Liver (tissue), 9 donors: ENCODE data around the gene RANBP3. TPM values are rescaled to one million over a fixed set of nuclear protein-coding genes. Genes with fewer than 3 reads are reported as not detected.
A peak's percentile ranks its signal among the peaks of the same experiment; 100 is the strongest.
"Not testable (repeated sequence)": the region's sequence is repeated elsewhere in the genome, so short reads cannot be mapped to it uniquely, and the experiment has no call there.

Experiments
- DNase-seq: peaks from one replicate; pipeline ENCODE4 v3.0.0-alpha.2; 2017; ENCODE audit warnings: low spot score
- H3K27ac ChIP-seq, 2 donors: one replicate each; pipeline ENCODE4 v1.7.0; 2013; ENCODE audit warnings: inconsistent platforms in 2 of 2, low read length in 2 of 2, control low read depth in 1 of 2, low read depth in 1 of 2, mild to moderate bottlenecking in 1 of 2
- H3K27me3 ChIP-seq, 4 donors: one replicate each; pipeline versions ENCODE4 v1.6.1 to v1.7.0; 2013; ENCODE audit warnings: low read length in 3 of 4, inconsistent platforms in 1 of 4, mild to moderate bottlenecking in 1 of 4, moderate library complexity in 1 of 4; ENCODE audit not compliant: control insufficient read depth in 4 of 4, insufficient read depth in 4 of 4
- H3K36me3 ChIP-seq, 4 donors: one replicate each; pipeline versions ENCODE4 v1.6.1 to v1.7.0; 2013; ENCODE audit warnings: low read length in 3 of 4, mild to moderate bottlenecking in 3 of 4, low read depth in 1 of 4, moderate library complexity in 1 of 4; ENCODE audit not compliant: control insufficient read depth in 4 of 4, insufficient read depth in 3 of 4
- H3K4me1 ChIP-seq, 4 donors: one replicate each; pipeline versions ENCODE4 v1.6.1 to v1.7.0; 2013; ENCODE audit warnings: low read length in 3 of 4, mild to moderate bottlenecking in 3 of 4, moderate library complexity in 1 of 4; ENCODE audit not compliant: control insufficient read depth in 4 of 4, insufficient read depth in 4 of 4
- H3K4me3 ChIP-seq, 3 donors: one replicate each; pipeline versions ENCODE4 v1.6.1 to v1.7.0; 2013; ENCODE audit warnings: low read length in 3 of 3, control low read depth in 1 of 3, low read depth in 1 of 3, mild to moderate bottlenecking in 1 of 3
- H3K9ac ChIP-seq, 2 donors: one replicate each; pipeline ENCODE4 v1.7.0; 2013; ENCODE audit warnings: low read length in 2 of 2, mild to moderate bottlenecking in 2 of 2, moderate library complexity in 2 of 2, control low read depth in 1 of 2, low read depth in 1 of 2
- H3K9me3 ChIP-seq, 4 donors: one replicate each; pipeline versions ENCODE4 v1.6.1 to v1.7.0; 2013; ENCODE audit warnings: low read length in 3 of 4; ENCODE audit not compliant: control insufficient read depth in 4 of 4
- CTCF ChIP-seq: fragments of 150-350 bp; IDR thresholded peaks from 2 replicates; pipeline ENCODE4 v1.5.1; 2017; ENCODE audit warnings: improper control_type of control experiment, low read depth, low read length; ENCODE audit not compliant: missing input control
- FOXA2 ChIP-seq: IDR thresholded peaks from 2 replicates; pipeline ENCODE4 v1.6.1; 2016; ENCODE audit warnings: antibody characterized with exemption
- GABPA ChIP-seq, 2 donors: IDR thresholded peaks in 1 of 2; conservative IDR thresholded peaks in 1 of 2; 2 replicates each; pipeline ENCODE4 v1.6.1; 2016; ENCODE audit warnings: antibody characterized with exemption in 2 of 2, mild to moderate bottlenecking in 1 of 2, moderate library complexity in 1 of 2
- JUND ChIP-seq, 2 donors: IDR thresholded peaks; 2 replicates each; pipeline ENCODE4 v1.6.1; 2016; ENCODE audit warnings: antibody characterized with exemption in 2 of 2
- MAX ChIP-seq: IDR thresholded peaks from 2 replicates; pipeline ENCODE4 v1.6.1; 2016; ENCODE audit warnings: antibody characterized with exemption
- NR2F2 ChIP-seq: IDR thresholded peaks from 2 replicates; pipeline ENCODE4 v1.6.1; 2016; ENCODE audit warnings: antibody characterized with exemption
- RAD21 ChIP-seq, 2 donors: IDR thresholded peaks; 2 replicates each; pipeline ENCODE4 v1.6.1; 2016; ENCODE audit warnings: antibody characterized with exemption in 2 of 2, mild to moderate bottlenecking in 2 of 2
- RXRA ChIP-seq, 2 donors: IDR thresholded peaks; 2 replicates each; pipeline ENCODE4 v1.6.1; 2017 to 2018; ENCODE audit warnings: antibody characterized with exemption in 2 of 2, mild to moderate bottlenecking in 1 of 2
- YY1 ChIP-seq: IDR thresholded peaks from 2 replicates; pipeline ENCODE4 v1.6.1; 2016; ENCODE audit warnings: antibody characterized with exemption, mild to moderate bottlenecking
- WGBS: extraction: QIAGEN DNeasy Blood & Tissue Kit; methylation state at CpG from one replicate; pipeline ENCODE4 v1.1.7; 2013; 5-methylcytosine and 5-hydroxymethylcytosine counted together
- polyA plus RNA-seq, 2 donors: library from polyadenylated mRNA; stranded (reverse) in 1 of 2; unstranded in 1 of 2; fragments of 200-250 nt in 1 of 2; fragments of >200 nt in 1 of 2; fragmentation: Nextera tagmentation in 1 of 2; extraction: Ambion mirVana in 1 of 2; gene quantifications; one replicate each; pipeline versions ENCODE4 v1.2.1 to v1.2.3, GENCODE V29; 2013 to 2015
- total RNA-seq, 2 donors: library from RNA; depleted of rRNA; stranded (reverse); fragments of >200 nt; gene quantifications; one replicate each; pipeline ENCODE4 v1.2.3, GENCODE V29; 2014
- TF ChIP-seq, protein P1 (sequence below): IDR thresholded peaks from 2 replicates; pipeline ENCODE4 v1.6.1; 2016; ENCODE audit warnings: antibody characterized with exemption
- donor health status: healthy.
- donor health status: healthy.
- donor health status: healthy.
- donor health status: healthy.
- donor health status: healthy.

The RANBP3 gene
- total and polyA plus RNA-seq, 4 donors = 10.0 to 23.3 (median 20.7) TPM

GRCh38 chr19:5880196-5880595 is 97.7 kb downstream of the RANBP3 start:
- H3K9me3 ChIP-seq = no peaks in the 10 kb centered on the region
- H3K36me3 ChIP-seq = no peaks in the 10 kb centered on the region
- no peak for DNase-seq
- no peak overlapping the region for H3K4me3 ChIP-seq
- H3K27me3 ChIP-seq = no peaks in the 10 kb centered on the region
- H3K9ac ChIP-seq = no peak overlapping the region
- peaks cover 10 to 23% (median 14%) of the 10 kb centered on the region in 4 donors for H3K4me1 ChIP-seq
- H3K27ac ChIP-seq = peak overlapping the region; percentile 53 to 76
- TF ChIP-seq RAD21 (IDR thresholded peaks at IDR 0.05) = no peak
- TF ChIP-seq RXRA (IDR thresholded peaks at IDR 0.05) = no peak
- no peak for TF ChIP-seq JUND (IDR thresholded peaks at IDR 0.05)
- TF ChIP-seq MAX = no peak
- no peak for TF ChIP-seq YY1
- no peak for TF ChIP-seq CTCF
- no peak for TF ChIP-seq FOXA2
- WGBS = 36% methylated on average over 6 of the region's 6 CpGs

DNA sequence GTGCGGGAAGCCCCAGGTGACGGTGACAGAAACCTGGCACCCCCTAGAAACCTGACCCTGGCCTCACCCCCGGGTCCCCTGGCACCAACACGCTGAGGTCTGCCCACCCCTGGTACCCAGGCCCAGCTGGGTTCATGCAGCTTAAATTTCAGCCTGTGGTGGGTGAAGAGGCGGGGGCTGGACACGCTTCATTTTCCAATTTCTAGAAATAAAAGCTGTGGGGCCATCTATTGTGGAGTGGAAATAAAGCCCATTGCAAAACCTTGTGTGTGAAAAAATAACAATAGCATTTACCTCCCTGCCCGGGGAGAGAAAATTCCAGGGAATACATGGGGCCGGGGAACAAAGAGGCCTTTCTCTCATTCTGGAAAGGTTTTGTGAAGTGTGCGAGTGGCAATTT is 100.1 kb downstream of the RANBP3 start:
- Histone ChIP-seq H3K9me3 (no peaks in the 10 kb centered on the region), H3K27me3 (no peaks in the 10 kb centered on the region), H3K27ac (no peak overlapping the region), H3K36me3 (no peaks in the 10 kb centered on the region), H3K9ac (no peak overlapping the region), H3K4me3 (no peak overlapping the region), H3K4me1 (peaks cover 8 to 23% (median 14%) of the 10 kb centered on the region in 4 donors)
- TF ChIP-seq NR2F2 (no peak), YY1 (no peak)
- TF ChIP-seq, protein P1, sequence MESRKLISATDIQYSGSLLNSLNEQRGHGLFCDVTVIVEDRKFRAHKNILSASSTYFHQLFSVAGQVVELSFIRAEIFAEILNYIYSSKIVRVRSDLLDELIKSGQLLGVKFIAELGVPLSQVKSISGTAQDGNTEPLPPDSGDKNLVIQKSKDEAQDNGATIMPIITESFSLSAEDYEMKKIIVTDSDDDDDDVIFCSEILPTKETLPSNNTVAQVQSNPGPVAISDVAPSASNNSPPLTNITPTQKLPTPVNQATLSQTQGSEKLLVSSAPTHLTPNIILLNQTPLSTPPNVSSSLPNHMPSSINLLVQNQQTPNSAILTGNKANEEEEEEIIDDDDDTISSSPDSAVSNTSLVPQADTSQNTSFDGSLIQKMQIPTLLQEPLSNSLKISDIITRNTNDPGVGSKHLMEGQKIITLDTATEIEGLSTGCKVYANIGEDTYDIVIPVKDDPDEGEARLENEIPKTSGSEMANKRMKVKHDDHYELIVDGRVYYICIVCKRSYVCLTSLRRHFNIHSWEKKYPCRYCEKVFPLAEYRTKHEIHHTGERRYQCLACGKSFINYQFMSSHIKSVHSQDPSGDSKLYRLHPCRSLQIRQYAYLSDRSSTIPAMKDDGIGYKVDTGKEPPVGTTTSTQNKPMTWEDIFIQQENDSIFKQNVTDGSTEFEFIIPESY = no peak
- DNase-seq = no peak
- WGBS = 86% methylated on average over 9 of the region's 9 CpGs

DNA sequence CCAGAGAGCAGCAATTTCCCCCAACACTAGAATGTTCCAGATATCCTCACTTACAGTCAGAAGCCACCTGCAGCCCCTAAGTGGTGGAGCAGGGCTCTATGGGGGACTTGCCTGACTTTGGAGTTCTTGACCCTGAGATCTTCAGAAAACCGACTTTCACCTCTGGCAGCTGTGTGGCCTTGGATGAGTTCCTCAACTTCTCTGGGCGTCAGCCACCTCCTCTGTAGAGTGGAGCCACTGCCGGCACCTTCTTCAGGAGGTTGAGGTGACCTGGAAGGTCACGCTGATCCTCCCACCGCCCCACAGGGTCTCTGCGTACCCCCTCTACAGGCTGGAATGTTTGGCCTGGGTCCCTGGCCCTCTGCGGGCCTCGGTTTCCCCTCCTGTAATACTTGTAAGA is 100.5 kb downstream of the RANBP3 start:
- DNase-seq = no peak
- Histone ChIP-seq H3K36me3 (no peaks in the 10 kb centered on the region), H3K4me3 (no peak overlapping the region), H3K27ac (no peak overlapping the region), H3K9me3 (no peaks in the 10 kb centered on the region), H3K9ac (no peak overlapping the region), H3K27me3 (no peaks in the 10 kb centered on the region), H3K4me1 (peaks cover 8 to 23% (median 14%) of the 10 kb centered on the region in 4 donors)
- 88% methylated on average over 8 of the region's 8 CpGs for WGBS
- TF ChIP-seq FOXA2 (no peak), GABPA (IDR thresholded peaks at IDR 0.05 in 1 of 2, conservative IDR thresholded peaks at IDR 0.05 in 1 of 2) (no peak)

- H3K9me3 ChIP-seq, DNase-seq, H3K4me3 ChIP-seq, H3K36me3 ChIP-seq, H3K9ac ChIP-seq, H3K4me1 ChIP-seq, H3K27ac ChIP-seq, H3K27me3 ChIP-seq: not testable (repeated sequence)
- WGBS = 82% methylated on average over 7 of the region's 7 CpGs
Measured at GRCh38 chr19:5874496-5874895, 103.4 kb downstream of the RANBP3 start.
